ENCODE data around the gene TRPV5.

Gene TRPV5

GRCh38 chr7:142883571-142884285 is 49.8 kb downstream of the TRPV5 start:
- DNase-seq: no peak

- no peak for DNase-seq
Measured at GRCh38 chr7:142883145-142883544, 50.4 kb downstream of the TRPV5 start.

- no peak for DNase-seq
Measured at GRCh38 chr7:142882338-142882678, 51.2 kb downstream of the TRPV5 start.

GRCh38 chr7:142881586-142882337 is 51.8 kb downstream of the TRPV5 start:
- DNase-seq: no peak

- DNase-seq: peak; percentile 54 to 65
Measured at GRCh38 chr7:142880876-142881505, 52.6 kb downstream of the TRPV5 start.

- no peak for DNase-seq
Measured at GRCh38 chr7:142879060-142879459, 54.5 kb downstream of the TRPV5 start.

GRCh38 chr7:142878315-142878714 is 55.2 kb downstream of the TRPV5 start:
- no peak for DNase-seq

GRCh38 chr7:142876991-142877910 is 56.3 kb downstream of the TRPV5 start:
- no peak for DNase-seq

- DNase-seq: no peak
Measured at GRCh38 chr7:142876236-142876960, 57.1 kb downstream of the TRPV5 start.

- no peak for DNase-seq
Measured at GRCh38 chr7:142875456-142875855, 58.1 kb downstream of the TRPV5 start.

- no peak for DNase-seq
Measured at GRCh38 chr7:142874837-142875236, 58.7 kb downstream of the TRPV5 start.

- no peak for DNase-seq
Measured at GRCh38 chr7:142874409-142874808, 59.1 kb downstream of the TRPV5 start.

GRCh38 chr7:142873871-142874270 is 59.7 kb downstream of the TRPV5 start:
- no peak for DNase-seq

- DNase-seq: peak in 1 of 2 donors; percentile 22
Measured at GRCh38 chr7:142873281-142873784, 60.2 kb downstream of the TRPV5 start.

- no peak for DNase-seq
Measured at GRCh38 chr7:142872106-142872675, 61.4 kb downstream of the TRPV5 start.

- DNase-seq: no peak
Measured at GRCh38 chr7:142871260-142872105, 62.1 kb downstream of the TRPV5 start.

- no peak for DNase-seq
Measured at GRCh38 chr7:142870566-142871259, 62.8 kb downstream of the TRPV5 start.

GRCh38 chr7:142870147-142870559 is 63.4 kb downstream of the TRPV5 start:
- DNase-seq: no peak

GRCh38 chr7:142869434-142869833 is 64.1 kb downstream of the TRPV5 start:
- DNase-seq: no peak

- DNase-seq: no peak
Measured at GRCh38 chr7:142868986-142869415, 64.5 kb downstream of the TRPV5 start.

All from CD4-positive, alpha-beta T cell treated with Interleukin-4 for 1 hour (primary cell).